Amygdala (tissue), 56 donors: ENCODE measurements around the gene SPACA7.
"Not testable (repeated sequence)": the region's sequence is repeated elsewhere in the genome, so short reads cannot be mapped to it uniquely, and the experiment has no call there.

Source experiments
- DNase-seq, 56 donors: peaks; one replicate each; lab custom pipeline; 2025; lab: John Stamatoyannopoulos, UW

SPACA7 gene

GRCh38 chr13:112416647-112417046 lies 40.5 kb downstream of the SPACA7 start:
- no peak for DNase-seq

- no peak for DNase-seq
These were observed 40.9 kb downstream of the SPACA7 start for GRCh38 chr13:112417079-112417478.

- DNase-seq = no peak
These were observed 47.9 kb downstream of the SPACA7 start for GRCh38 chr13:112424098-112424497.

- no peak for DNase-seq
These were observed 52.5 kb downstream of the SPACA7 start for GRCh38 chr13:112428704-112429103.

- DNase-seq = no peak
These were observed 55.6 kb downstream of the SPACA7 start for GRCh38 chr13:112431734-112432133.

GRCh38 chr13:112432734-112433133 lies 56.6 kb downstream of the SPACA7 start:
- DNase-seq = not testable (repeated sequence)

- not testable (repeated sequence) for DNase-seq
These were observed 57.4 kb downstream of the SPACA7 start for GRCh38 chr13:112433517-112433916.

- no peak for DNase-seq
These were observed 57.9 kb downstream of the SPACA7 start for GRCh38 chr13:112434032-112434431.

GRCh38 chr13:112434937-112435523 lies 58.9 kb downstream of the SPACA7 start:
- DNase-seq = no peak

GRCh38 chr13:112435973-112436372 lies 59.8 kb downstream of the SPACA7 start:
- no peak for DNase-seq

GRCh38 chr13:112438094-112438493 lies 61.9 kb downstream of the SPACA7 start:
- DNase-seq = no peak

GRCh38 chr13:112438515-112438914 lies 62.4 kb downstream of the SPACA7 start:
- no peak for DNase-seq

- no peak for DNase-seq
These were observed 65.1 kb downstream of the SPACA7 start for GRCh38 chr13:112441226-112441625.

- DNase-seq = no peak
These were observed 65.7 kb downstream of the SPACA7 start for GRCh38 chr13:112441779-112442310.

- DNase-seq = no peak
These were observed 66.4 kb downstream of the SPACA7 start for GRCh38 chr13:112442483-112443090.

GRCh38 chr13:112443191-112443994 lies 67.2 kb downstream of the SPACA7 start:
- DNase-seq = peak in 3 of 56 donors; percentile 5 to 30 (median 22)

- DNase-seq = peak in 36 of 56 donors; percentile 6 to 73 (median 34)
These were observed 67.8 kb downstream of the SPACA7 start for GRCh38 chr13:112443995-112444311.

GRCh38 chr13:112444416-112445399 lies 68.6 kb downstream of the SPACA7 start:
- DNase-seq = no peak

- no peak for DNase-seq
These were observed 69.5 kb downstream of the SPACA7 start for GRCh38 chr13:112445411-112446271.
